NCI-H1436 treated with DMSO at 0.1 percent for 48 hours (cell line): ENCODE results near the gene SPIRE1.
"Not testable (repeated sequence)": the region's sequence is repeated elsewhere in the genome, so short reads cannot be mapped to it uniquely, and the experiment has no call there.

ENCODE experiments used
- DNase-seq: peaks from one replicate; lab custom pipeline; 2025; lab: John Stamatoyannopoulos, UW

SPIRE1 gene

DNA sequence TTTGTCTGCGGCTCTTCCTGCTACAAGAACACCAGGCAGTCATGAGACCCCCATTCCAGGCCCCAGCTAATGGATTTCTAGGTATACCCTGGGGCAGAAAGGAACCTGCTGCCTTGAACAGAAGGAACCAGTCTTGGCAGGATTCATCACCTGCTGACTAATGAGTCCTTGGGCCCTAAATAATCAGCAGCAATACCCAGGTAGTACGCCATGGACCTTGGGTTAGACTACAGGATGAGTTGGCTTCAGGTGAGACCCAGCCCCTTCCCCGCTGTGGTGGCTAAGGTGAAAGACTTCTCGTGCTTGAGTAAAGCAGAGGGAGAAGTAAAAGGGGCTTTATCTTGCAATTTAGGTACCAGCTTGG, 105.0 kb downstream of the SPIRE1 start:
- no peak for DNase-seq

DNA sequence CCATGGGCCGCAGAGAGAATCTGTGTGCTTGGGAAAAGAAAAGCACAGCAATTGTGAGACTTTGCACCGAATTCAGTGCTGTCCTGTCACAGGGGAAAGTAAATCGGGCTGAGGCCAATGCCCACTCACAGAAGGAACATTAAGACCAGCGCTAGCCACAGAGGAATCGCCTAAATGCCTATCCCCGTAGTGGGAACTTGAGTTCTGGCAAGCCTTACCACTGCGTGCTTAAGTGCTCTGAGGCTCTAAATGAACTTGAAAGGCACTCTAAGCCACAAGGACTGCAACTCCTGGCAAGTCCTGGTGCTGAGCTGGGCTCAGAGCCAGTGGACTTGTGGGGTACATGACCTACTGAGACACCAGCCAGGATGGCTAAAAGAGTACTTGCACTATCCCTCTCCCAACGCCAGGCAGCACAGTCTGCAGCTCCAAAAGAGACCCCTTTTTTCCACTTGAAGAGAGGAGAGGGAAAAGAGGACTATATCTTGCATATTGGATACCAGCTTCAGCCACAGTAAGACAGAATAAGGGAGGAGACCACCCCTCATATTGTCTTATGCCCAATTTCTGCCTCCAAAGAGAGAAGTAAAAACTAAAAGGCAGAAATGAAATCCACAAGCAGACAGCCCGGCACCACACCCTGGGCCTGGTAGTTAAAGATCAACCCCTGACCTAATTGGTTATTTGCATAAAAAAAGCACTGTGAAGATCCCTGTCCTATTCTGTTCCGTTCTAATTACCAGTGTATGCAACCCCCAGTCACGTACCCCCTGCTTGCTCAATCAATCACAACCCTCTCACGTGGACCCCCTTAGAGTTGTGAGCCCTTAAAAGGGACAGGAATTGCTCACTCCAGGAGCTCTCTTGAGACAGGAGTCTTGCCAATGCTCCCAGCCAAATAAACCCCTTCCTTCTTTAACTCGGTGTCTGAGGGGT, 105.7 kb downstream of the SPIRE1 start:
- DNase-seq: not testable (repeated sequence)

DNA sequence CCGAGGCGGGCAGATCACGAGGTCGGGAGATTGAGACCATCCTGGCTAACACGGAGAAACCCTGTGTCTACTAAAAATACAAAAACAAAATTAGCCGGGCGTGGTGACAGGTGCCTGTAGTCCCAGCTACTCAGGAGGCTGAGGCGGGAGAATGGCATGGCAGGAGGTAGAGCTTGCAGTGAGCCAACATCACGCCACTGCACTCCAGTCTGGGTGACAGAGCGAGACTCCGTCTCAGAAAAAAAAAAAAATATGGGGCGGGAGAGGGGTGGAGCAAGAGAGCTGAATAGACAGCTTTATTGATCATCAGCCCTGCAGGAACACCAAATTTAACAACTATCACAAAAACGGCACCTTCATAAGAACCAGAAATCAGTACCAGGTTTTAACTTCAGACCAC, 106.4 kb downstream of the SPIRE1 start:
- DNase-seq: not testable (repeated sequence)

DNA sequence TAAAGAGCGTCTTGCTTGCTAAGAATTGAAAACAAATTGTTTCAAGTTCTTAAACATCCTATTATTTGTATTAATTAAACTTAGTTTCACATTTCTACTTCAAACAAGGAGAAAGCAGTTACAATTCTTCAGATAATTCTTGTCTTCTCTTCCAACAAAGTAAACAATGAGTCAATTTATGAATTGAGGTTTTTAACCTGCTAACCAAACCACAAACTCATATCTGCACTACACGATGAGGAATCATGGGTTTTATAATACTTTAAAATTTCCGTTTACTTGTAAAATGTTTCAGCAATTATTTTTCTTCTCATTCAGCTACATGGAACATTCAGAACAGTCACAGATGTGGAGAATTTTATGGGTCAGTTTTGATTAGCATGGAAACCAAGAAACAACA, 114.2 kb downstream of the SPIRE1 start:
- DNase-seq: no peak

DNA sequence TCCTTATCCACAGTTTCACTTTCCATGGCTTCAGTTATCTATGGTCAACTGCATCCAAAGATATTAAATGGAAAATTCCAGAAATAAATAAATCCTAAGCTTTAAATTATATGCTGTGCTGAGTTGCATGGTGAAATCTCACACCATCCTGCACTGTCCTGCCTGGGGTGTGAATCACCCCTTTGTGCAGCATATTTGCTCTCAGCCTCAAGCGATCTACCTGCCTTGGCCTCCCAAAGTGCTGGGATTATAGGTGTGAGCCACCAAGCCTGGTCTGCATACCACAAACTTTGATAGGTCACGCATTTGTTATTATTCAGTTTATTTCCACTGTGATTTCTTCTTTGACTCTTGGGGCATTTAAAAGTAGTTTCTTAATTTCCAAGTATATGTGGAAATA, 117.2 kb downstream of the SPIRE1 start:
- no peak for DNase-seq

DNA sequence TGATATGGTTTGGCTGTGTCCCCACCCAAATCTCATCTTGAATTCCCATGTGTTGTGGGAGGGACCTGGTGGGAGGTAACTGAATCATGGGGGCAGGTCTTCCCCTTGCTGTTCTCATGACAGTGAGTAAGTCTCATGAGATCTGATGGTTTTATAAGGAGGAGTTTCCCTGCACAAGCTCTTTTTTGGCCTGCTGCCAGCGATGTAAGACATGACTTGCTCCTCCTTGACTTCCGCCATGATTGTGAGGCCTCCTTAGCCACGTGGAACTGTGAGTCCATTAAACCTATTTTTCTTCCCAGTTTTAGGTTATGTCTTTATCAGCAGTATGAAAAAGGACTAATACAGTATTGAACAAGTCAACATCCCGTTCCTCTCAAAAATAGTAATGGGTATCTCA, 118.7 kb downstream of the SPIRE1 start:
- DNase-seq: not testable (repeated sequence)

DNA sequence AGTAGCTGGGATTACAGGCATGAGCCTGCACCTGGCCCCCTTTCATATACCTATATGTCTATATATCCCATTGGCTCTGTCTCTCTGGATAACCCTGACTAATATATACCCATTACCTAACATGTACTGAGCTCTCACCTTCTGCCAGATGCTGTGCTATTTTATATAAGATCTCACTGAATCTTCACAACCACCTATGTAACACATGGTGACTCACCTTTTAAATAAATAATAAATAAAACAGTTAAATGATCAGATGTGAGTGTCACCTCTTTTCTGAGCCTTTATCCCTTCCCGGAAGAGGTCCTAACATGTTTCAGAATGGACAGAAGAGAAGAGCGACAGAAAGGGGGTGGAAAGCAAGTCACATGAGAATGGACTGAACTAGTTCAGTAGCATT, 123.1 kb downstream of the SPIRE1 start:
- DNase-seq: no peak

DNA sequence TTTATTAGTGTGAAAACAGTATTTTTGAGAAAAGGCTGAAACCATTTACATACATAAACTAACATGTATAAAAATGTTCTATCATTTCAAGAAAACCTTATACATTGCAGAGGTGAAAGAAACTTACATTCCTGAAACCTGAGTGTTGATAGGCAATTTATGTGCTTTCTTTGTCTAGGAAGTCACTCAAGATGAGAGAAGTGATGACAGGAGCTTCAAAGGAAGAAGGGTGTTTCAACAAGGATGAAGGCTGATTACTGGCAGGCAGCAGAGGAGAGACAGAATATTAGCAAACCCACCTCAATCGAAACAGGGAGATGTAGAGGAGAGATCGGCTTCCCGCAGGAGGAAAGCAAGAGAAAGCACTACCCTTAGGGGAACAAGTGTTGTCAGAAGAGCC, 125.2 kb downstream of the SPIRE1 start:
- no peak for DNase-seq

DNA sequence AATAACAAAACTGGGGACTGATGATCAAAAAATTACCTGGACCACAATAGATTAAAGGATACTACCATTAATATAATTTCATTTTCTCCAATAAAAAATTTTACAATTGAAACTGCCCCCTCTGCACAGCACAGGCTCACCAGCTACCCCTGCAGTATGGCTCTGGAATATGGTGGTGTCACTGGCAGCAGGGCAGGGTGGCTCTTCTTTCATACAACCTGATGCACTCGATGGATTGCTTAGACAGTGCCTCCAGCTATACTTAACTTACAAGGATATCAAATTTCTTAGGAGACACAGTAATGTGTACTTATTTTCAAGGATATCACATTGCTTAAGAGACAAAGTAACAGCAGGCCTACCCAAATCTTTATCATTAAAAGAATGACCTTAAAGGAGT, 126.2 kb downstream of the SPIRE1 start:
- DNase-seq: no peak

DNA sequence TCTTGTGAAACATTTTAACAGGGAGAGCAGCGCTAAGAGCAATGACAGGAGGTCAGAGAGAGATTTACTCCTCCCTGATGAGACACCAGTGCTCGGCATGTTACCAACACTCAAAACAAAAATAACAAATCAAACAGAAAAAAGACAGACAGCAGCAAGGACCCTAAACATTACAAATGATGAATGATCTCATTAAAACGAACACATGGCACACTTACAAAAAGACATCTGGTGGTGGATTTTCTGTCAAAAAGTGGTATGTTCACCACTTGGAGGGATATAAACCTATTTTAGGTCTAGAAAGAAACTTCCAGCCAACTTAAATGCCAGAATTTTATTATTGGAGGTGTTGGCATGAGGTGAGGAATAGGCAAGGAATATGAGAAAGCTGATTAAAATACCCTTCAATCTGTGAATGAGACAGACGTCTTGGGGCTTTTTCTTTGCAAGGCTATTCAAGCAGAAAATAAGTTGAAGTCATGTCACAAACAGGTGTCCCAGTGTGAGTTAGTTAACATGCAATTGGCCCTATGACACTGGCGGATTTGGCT, 137.4 kb downstream of the SPIRE1 start:
- no peak for DNase-seq

DNA sequence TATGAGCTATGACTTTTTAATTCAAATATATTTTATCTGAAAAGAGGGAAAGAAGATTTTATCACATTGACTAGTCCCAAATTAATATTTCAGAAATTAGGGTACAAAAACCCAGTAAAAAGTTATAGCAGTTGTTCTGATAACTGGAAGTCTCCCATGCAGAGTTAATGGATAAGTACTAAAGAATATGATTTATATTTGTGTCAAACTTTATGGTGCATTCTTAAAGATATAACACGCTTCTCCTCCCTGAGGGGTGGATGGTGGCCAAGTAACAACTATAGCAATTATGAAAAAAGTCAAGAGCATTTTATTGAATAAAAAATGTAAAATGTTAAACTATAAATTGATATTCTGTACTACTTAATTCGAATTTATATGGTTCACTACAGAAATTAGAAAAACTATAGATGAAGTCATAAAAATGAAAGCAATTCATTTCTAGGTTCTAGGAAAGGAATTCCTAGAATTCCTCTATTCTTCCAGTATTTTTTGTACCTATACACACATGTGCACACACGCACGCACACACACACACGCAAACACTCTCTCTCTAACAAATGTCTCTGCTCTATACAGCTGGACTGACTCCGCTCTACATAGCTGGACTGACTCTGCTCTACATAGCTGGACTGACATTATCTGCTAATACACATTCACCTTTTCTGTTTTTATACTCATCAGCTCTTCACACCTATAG, 138.9 kb downstream of the SPIRE1 start:
- DNase-seq: no peak

DNA sequence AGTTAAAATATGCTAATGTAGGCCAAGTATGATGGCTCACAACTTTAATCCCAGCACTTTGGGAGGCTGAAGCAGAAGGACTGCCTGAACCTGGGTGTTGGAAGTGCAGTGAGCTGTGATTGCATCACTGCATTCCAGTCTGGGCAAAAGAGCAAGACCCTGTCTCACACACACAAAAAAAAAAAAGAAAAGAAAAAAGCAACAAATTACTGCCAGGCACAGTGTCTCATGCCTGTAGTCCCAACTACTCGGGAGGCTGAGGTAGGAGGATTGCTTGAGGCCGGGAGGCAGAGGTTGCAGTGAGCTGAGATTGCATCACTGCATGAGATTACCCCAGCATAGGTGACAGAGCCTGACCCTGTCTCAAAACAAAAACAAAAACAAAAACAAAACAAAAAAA, 139.6 kb downstream of the SPIRE1 start:
- no peak for DNase-seq

DNA sequence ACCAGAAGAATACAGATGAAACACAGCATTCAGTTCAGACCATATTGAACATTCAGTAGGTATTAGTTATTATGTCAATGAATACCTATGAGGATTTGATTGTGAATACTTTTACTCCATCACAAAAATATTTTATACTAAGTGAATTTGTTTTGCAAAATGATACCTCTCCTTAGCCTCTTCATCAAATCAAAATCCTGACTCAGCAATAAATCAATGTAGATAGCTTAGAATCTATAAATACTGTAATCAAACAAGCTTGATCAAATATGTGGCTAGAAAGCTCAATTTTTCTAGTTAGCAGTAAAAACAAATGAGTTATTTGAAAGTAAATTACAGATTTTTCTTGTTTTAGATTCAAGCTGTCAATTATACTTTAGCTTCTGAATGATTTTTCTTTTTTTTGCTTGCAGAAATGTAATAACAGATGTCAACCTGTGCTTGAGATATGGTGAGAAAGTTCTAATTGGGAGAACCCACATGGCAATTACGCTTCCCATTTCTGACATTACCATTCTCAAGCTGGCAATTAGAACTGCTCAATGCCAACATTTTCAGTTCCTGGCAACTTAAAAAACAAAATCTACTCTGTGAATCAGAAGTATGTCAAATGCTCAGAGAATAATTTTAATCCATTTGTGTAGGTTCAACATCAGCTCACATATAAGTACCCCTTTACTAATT, 140.6 kb downstream of the SPIRE1 start:
- no peak for DNase-seq

DNA sequence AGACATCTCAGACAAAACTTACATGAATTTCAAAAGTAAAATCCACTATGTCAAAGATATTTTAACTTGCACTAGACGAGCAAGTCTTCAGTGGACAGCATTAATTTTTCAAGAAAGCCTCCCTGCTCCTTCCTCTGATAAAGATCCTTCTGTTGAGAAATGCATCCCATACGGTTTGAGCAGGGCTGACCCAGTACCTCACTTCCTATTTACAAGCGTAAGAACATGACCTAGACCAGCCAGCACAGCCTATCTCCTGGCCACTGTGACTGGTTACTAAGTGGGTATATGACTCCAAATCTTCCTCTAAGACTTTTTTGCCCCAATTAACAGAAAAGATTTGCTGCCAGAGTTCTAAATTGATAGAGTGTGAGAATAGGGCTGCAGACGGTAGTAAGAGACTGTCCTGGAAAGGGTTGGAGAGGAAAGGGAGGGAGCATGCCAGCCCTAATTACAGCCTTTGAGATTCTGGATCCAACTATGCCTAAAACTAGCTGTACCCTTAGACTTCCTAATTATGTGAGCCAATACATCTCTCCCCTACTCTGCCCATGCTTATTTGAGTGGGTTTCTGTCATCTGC, 141.8 kb downstream of the SPIRE1 start:
- DNase-seq: no peak

DNA sequence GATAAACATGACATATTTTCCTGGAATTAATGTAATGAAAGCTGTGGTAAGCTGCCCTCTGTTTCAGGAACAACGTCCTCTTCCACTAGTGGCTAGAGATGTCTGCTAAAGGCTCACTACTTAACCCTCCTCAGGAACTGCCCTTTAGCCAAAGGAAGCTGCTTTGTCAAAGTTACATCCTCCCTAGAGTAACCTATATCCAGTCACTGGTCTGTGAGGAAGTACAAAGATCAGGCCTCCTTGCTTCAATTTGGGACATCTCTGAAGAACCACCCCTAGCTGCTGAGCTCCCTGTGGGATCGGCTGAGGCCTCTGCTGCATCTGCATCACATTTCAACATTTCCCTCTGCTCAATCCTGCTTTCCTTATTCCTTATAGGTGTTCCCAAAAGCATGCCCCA, 142.4 kb downstream of the SPIRE1 start:
- no peak for DNase-seq

DNA sequence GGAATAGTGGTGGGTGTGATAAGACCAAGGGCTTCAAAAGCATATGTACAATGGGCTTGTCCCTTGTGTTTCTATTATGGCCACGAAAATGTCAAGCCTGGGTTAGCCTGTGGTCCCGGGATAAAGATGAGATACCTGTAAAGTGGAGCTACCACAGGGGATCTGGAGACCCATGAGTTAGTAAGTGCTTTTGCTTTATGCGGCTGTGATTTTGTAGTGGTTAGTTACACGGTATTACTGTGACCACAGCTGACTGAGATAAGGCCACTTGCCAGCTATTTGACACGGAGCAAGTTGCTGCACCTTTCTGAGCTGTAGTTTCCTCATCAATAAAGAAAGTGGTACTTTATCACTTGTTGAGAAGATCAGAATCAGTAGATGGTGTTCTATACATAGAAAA, 150.9 kb downstream of the SPIRE1 start:
- no peak for DNase-seq

DNA sequence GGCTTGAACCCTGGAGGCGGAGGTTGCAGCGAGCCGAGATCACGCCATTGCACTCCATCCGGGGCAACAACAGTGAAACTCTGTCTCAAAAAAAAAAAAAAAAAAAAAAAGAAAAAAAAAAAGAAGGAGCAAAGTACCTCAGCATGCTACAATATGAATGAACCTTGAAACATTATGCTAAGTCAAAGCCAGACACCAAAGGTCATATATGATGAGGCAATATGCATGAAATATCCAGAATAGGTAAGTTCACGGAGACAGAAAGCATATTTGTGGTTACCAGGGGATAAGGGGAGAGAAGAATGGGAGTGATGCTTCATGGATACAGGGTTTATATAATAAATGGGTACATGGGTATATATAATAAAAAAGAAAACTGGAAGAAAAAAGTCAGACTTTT, 156.9 kb downstream of the SPIRE1 start:
- DNase-seq: no peak

DNA sequence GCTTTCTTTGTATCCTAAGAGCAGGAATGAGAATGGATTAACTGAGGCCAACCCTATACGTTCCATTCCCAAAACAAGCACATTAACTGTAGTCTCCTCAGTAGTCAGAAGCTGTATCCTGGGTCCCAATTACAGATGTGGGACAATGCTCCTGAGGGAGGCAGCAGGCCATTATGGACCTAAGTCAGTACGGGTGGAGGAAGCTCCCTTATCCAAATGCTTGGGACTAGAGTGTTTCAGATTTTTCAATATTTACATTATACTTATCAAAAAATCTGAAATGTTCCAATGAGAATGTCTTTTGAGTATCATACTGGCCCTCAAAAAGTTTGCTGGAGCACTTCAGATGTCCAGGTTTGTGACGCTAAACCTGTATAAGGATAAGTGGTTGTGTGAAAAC, 160.1 kb downstream of the SPIRE1 start:
- DNase-seq: no peak

DNA sequence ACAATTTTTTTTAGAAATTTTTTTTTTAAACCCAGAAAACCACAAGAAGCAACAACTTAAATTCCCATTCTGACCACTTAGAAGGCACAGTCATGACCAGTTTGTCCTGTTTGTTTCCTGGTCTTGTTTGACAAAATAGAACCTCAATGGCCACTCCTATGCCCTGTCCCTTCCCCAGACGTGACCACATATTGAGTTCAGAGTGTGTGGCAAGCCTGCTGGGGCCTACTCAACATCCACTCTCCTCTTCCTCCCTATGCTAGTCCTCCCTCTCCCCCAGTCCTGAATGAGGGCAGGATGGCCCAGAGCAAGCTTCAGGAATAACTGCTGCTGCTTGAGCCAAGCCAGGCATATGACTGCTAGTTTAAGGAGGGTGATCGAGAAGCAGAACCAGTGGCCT, 160.6 kb downstream of the SPIRE1 start:
- no peak for DNase-seq

DNA sequence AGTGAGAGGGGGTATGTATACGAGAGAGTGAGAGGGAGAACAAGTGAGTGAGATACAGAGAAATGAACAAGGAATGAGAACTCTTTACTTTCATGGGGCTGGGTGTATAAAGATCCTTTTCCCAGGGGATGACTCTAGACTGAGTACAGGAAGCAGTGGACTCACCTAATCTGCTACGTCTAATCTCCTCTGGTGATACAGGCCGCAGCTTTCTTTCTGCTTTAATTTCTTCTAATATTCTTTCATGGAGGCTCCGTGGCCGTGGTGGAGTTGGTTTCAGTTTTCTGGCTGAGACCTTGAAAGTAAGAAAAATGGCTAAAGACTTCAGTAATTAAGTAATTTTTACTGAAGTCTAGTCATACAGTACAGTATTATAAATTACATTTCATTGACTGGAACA, 165.0 kb downstream of the SPIRE1 start:
- DNase-seq: no peak

DNA sequence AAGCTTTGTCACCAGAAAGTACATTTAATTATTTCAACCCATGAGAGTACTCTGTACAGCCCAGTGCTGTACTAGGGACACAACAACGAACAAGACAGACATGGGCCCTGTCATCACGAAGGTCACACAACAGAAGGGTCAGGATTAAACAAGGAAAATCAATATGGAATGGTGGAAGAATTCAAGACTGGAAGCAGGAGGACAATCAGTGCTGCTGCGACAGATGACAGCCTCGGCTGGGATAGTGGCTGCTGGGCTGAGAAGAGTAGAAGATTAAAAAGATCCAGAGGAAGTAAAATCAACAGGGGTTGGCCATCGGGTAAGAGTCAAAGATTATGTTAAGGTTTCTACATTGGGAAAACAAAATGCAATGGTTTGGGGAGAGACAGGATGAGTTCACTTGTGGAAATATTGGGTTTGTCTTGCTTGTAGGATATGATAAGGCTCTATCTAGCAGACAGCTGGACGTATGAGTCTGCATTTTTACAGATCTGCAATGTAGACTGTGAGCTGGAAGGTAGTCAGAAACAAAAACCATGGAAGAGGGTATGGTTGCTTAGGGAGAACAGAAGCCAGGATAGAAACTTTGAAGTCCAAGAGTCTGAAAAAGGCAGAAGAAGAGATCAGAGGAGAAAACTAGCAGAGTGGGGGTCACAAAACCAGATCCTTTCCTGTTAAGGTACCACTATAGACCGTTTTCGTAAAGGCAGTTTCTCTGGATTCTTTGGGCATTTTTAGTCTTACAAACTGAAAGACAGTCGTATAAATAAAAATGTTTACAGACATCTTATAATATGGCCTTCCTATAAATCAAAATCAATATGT, 166.1 kb downstream of the SPIRE1 start:
- DNase-seq: no peak
